Glutamatergic neuron (in vitro differentiated cells): ENCODE measurements around the gene PRAMEF15. TPM values are rescaled to one million over a fixed set of nuclear protein-coding genes. Genes with fewer than 3 reads are reported as not detected.
"Not testable (repeated sequence)": the region's sequence is repeated elsewhere in the genome, so short reads cannot be mapped to it uniquely, and the experiment has no call there.

Experiments used
- DNase-seq: peaks from one replicate; pipeline ENCODE4 v3.0.0; 2022
- H3K27ac Mint-ChIP-seq: one replicate; pipeline ENCODE4 v1.8.0; 2020; ENCODE audit warnings: mild to moderate bottlenecking, mixed read lengths, inconsistent platforms; ENCODE audit not compliant: unreplicated experiment
- H3K27me3 Mint-ChIP-seq: one replicate; pipeline ENCODE4 v1.8.0; 2020; ENCODE audit warnings: mild to moderate bottlenecking, moderate library complexity, mixed read lengths, inconsistent platforms; ENCODE audit not compliant: unreplicated experiment
- H3K36me3 Mint-ChIP-seq: one replicate; pipeline ENCODE4 v1.8.0; 2020; ENCODE audit warnings: mild to moderate bottlenecking, mixed read lengths, inconsistent platforms; ENCODE audit not compliant: unreplicated experiment
- H3K4me1 Mint-ChIP-seq: one replicate; pipeline ENCODE4 v1.8.0; 2020; ENCODE audit warnings: mild to moderate bottlenecking, low read depth, mixed read lengths, inconsistent platforms; ENCODE audit not compliant: unreplicated experiment
- H3K4me3 Mint-ChIP-seq: one replicate; pipeline ENCODE4 v1.8.0; 2020; ENCODE audit warnings: mild to moderate bottlenecking, mixed read lengths, inconsistent platforms; ENCODE audit not compliant: unreplicated experiment
- H3K9me3 Mint-ChIP-seq: one replicate; pipeline ENCODE4 v1.8.0; 2020; ENCODE audit warnings: mild to moderate bottlenecking, moderate library complexity, mixed read lengths, inconsistent platforms; ENCODE audit not compliant: unreplicated experiment
- long read RNA-seq: library from polyadenylated mRNA; unstranded; transcript quantifications from one replicate; pipeline ENCODE4 v2.0.0, GENCODE V29; 2020; ENCODE audit not compliant: unreplicated experiment
- total RNA-seq: library from RNA; stranded (reverse); fragmentation: NEBNext Ultra II Directional; extraction: Animal tissue kit (Norgen Biotek cat#: 25700); gene quantifications from one replicate; pipeline ENCODE4 v1.2.1, GENCODE V29; 2021; ENCODE audit not compliant: unreplicated experiment

PRAMEF15 gene
- not detected for total RNA-seq
- long read RNA-seq = 0 reads

DNA sequence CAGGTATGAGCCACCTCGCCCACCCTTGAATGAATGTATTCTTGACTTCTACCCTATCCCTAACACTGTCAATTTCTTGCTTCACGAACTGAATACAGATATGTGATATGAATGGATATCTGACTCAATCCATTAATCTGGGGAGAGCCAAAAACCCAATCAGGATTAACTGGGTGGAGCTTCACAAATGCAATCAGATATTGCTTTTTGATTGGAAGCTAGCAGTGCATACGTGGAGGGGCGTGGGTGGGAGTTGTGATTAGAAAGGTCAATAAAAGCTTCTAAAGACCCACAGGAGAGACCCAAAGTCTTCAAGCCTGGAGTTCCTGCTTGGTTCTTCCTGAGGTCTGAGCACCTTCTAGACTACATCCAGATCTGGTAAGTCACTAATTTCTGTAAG, at the start of gene PRAMEF15:
PRAMEF15 (plus strand) TSS at position 301 of the 400 bp plus-strand sequence. CDS start 2,827 bp downstream, outside the sequence.
- H3K36me3 Mint-ChIP-seq, DNase-seq, H3K4me1 Mint-ChIP-seq, H3K27me3 Mint-ChIP-seq, H3K4me3 Mint-ChIP-seq, H3K9me3 Mint-ChIP-seq, H3K27ac Mint-ChIP-seq: not testable (repeated sequence)

DNA sequence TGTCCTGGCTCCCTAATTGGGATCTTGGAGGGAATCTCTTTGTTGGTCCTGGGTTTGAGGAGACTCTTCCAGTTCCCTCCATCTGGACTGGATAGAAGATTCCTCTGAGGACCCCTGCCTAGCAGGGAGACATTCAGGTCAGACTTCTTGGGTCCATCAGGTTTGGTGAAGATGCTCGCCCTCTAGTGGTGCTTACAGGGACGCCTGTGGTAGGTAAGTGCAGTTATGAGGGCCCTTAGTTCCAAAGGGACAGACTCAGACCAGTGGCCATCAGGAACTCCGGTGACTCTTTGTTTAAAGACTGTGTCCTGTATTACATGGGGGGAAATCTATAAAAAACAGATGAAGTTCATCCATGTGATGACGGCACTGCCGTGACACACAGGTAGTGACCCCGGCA, 38.4 kb upstream of the PRAMEF15 start:
- not testable (repeated sequence) for H3K36me3 Mint-ChIP-seq, H3K4me1 Mint-ChIP-seq, H3K27me3 Mint-ChIP-seq, H3K4me3 Mint-ChIP-seq, H3K9me3 Mint-ChIP-seq, DNase-seq, H3K27ac Mint-ChIP-seq

- not testable (repeated sequence) for H3K4me1 Mint-ChIP-seq, H3K4me3 Mint-ChIP-seq, H3K27me3 Mint-ChIP-seq, H3K9me3 Mint-ChIP-seq, H3K27ac Mint-ChIP-seq, DNase-seq, H3K36me3 Mint-ChIP-seq
Observed at GRCh38 chr1:13279617-13280016, 35.8 kb upstream of the PRAMEF15 start.

GRCh38 chr1:13285037-13285436, 30.3 kb upstream of the PRAMEF15 start, which contains the start of gene PRAMEF8:
Gene PRAMEF8 (minus strand): TSS chr1:13285137. CDS start chr1:13284091, 1,046 bp downstream.
- H3K27me3 Mint-ChIP-seq, H3K36me3 Mint-ChIP-seq, H3K9me3 Mint-ChIP-seq, H3K4me3 Mint-ChIP-seq, H3K4me1 Mint-ChIP-seq, H3K27ac Mint-ChIP-seq, DNase-seq: not testable (repeated sequence)

DNA sequence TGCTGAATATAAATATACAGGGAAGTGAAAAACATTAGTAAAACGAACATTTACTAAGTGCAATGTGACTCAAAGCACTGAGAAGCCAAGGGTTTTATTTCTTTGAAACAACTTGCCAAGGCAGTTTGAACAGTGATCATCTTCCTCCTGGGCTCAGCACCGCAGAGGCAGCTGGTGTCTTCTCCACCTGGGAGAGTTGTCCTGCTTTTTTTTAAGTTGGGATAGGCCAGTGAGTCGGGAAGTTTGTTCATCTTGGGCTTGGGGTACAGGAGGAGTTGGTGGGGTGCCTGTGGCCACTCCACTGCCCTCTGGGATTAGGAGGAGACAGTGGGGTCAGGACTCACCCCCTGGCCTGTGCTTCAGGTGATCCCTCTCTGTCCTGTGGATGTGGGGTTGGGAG, 26.4 kb upstream of the PRAMEF15 start:
- DNase-seq, H3K4me1 Mint-ChIP-seq, H3K9me3 Mint-ChIP-seq, H3K27me3 Mint-ChIP-seq, H3K27ac Mint-ChIP-seq, H3K4me3 Mint-ChIP-seq, H3K36me3 Mint-ChIP-seq: not testable (repeated sequence)

DNA sequence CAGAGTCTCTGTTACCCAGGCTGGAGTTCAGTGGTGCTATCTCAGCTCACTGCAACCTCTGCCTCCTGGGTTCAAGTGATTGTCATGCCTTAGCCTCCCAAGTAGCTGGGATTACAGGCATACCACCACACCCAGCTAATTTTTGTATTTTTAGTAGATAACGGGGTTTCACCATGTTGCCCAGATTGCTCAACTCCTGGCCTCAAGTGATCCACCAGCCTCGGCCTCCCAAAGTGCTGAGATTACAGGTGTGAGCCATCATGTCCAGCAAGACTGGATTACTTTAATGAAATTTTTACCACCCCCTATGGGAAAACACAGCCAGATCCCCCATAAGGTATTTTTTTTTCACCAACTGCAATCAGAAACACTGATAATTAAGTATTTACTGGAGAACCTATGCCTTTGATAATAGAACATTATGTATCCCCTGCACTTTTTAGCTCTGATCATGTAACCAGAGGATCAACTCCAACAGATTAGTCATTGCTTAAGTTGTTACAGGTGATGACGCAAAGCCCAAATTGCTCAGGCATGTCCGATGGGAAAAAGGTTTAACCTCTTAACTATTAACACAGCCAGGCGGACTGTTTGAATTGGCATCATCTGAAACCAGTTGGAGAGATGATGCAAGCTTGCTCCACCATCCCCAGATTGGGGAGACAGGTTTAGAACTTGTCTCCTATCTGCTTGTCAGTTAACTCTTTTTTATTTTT, 18.0 kb upstream of the PRAMEF15 start:
- H3K27ac Mint-ChIP-seq, H3K9me3 Mint-ChIP-seq, H3K27me3 Mint-ChIP-seq, H3K4me1 Mint-ChIP-seq, H3K4me3 Mint-ChIP-seq, DNase-seq, H3K36me3 Mint-ChIP-seq: not testable (repeated sequence)

- H3K9me3 Mint-ChIP-seq, H3K36me3 Mint-ChIP-seq, H3K27me3 Mint-ChIP-seq, H3K4me1 Mint-ChIP-seq, DNase-seq, H3K4me3 Mint-ChIP-seq, H3K27ac Mint-ChIP-seq: not testable (repeated sequence)
Observed at GRCh38 chr1:13298699-13299098, 16.7 kb upstream of the PRAMEF15 start.

- H3K4me1 Mint-ChIP-seq, H3K36me3 Mint-ChIP-seq: not testable (repeated sequence)
Observed at GRCh38 chr1:13302197-13302596, 13.2 kb upstream of the PRAMEF15 start.

GRCh38 chr1:13303239-13303638, 12.1 kb upstream of the PRAMEF15 start, which contains the start of gene PRAMEF33:
Gene PRAMEF33 (plus strand): TSS chr1:13303539. CDS start chr1:13305955, 2,416 bp downstream.
- H3K27me3 Mint-ChIP-seq, DNase-seq, H3K4me3 Mint-ChIP-seq, H3K36me3 Mint-ChIP-seq, H3K9me3 Mint-ChIP-seq, H3K27ac Mint-ChIP-seq, H3K4me1 Mint-ChIP-seq: not testable (repeated sequence)

More at GRCh38 chr1:13302197-13302596, 13.2 kb upstream of the PRAMEF15 start:
- not testable (repeated sequence) for H3K9me3 Mint-ChIP-seq, DNase-seq, H3K27me3 Mint-ChIP-seq, H3K27ac Mint-ChIP-seq, H3K4me3 Mint-ChIP-seq

GRCh38 chr1:13342496-13342895, 27.1 kb downstream of the PRAMEF15 start:
- not testable (repeated sequence) for H3K4me3 Mint-ChIP-seq, H3K36me3 Mint-ChIP-seq, H3K9me3 Mint-ChIP-seq

GRCh38 chr1:13347034-13347433, 31.7 kb downstream of the PRAMEF15 start, which contains the start of gene PRAMEF14:
Gene PRAMEF14 (minus strand): TSS chr1:13347134. CDS start chr1:13345314, 1,820 bp downstream.
- DNase-seq, H3K36me3 Mint-ChIP-seq, H3K4me3 Mint-ChIP-seq, H3K4me1 Mint-ChIP-seq, H3K27me3 Mint-ChIP-seq, H3K9me3 Mint-ChIP-seq, H3K27ac Mint-ChIP-seq: not testable (repeated sequence)

More at GRCh38 chr1:13342496-13342895, 27.1 kb downstream of the PRAMEF15 start:
- not testable (repeated sequence) for H3K27ac Mint-ChIP-seq, H3K27me3 Mint-ChIP-seq, H3K4me1 Mint-ChIP-seq, DNase-seq

DNA sequence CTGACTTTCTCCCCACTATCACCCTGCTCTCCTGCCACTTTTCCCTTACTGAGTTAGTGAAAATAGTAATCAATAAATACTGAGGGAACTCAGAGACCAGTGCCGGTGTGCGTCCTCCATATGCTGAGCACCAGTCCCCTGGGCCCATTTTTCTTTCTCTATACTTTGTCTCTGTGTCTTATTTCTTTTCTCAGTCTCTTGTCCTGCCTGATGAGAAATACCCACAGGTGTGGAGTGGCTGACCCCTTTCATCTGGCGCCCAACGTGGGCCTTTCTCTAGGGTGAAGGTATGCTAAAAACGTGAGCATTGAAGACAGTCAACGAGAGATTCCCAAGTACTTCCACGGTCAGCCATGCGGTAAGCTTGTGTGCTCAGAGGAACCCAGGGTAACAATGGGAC, 38.1 kb downstream of the PRAMEF15 start:
- not testable (repeated sequence) for H3K4me3 Mint-ChIP-seq, H3K4me1 Mint-ChIP-seq, H3K27me3 Mint-ChIP-seq, H3K27ac Mint-ChIP-seq, H3K36me3 Mint-ChIP-seq, H3K9me3 Mint-ChIP-seq
- peak; percentile 29 for DNase-seq
